ENCODE data around the gene IWS1.

DNA sequence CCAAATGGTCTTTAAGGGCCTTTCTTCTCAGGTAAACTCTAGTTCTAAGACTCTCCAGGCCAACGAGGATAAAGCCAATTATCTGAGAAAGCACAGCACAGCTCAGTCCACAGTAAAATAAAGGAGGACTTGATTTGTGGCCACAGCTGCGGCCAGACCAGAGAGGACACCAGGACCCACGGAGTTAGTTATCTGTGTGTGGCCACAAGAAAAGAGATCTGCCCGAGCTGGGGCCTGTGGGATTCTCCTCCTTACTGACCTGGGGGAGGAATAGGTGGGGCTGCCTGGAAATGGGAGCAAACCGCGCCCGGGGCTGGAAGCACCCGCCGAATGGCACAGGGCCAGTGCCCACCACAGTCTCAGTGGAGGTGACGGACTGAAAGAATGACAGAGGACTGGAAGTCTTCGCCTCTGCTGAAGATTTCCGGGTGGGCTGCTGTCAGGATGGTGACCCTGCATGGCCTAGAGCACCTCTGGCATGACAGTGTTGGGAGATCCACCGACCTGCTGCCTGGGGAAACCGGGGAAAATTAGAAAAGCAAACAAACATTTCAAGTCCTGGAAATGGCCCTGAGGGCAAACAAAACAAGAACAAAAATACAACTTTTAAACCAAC lies 94.8 kb downstream of the IWS1 start:
- no peak for TF ChIP-seq POLR2A (IDR thresholded peaks at IDR 0.05)
- TF ChIP-seq, protein P1, sequence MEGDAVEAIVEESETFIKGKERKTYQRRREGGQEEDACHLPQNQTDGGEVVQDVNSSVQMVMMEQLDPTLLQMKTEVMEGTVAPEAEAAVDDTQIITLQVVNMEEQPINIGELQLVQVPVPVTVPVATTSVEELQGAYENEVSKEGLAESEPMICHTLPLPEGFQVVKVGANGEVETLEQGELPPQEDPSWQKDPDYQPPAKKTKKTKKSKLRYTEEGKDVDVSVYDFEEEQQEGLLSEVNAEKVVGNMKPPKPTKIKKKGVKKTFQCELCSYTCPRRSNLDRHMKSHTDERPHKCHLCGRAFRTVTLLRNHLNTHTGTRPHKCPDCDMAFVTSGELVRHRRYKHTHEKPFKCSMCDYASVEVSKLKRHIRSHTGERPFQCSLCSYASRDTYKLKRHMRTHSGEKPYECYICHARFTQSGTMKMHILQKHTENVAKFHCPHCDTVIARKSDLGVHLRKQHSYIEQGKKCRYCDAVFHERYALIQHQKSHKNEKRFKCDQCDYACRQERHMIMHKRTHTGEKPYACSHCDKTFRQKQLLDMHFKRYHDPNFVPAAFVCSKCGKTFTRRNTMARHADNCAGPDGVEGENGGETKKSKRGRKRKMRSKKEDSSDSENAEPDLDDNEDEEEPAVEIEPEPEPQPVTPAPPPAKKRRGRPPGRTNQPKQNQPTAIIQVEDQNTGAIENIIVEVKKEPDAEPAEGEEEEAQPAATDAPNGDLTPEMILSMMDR (IDR thresholded peaks at IDR 0.05): no peak
